Stimulated activated naive CD4-positive, alpha-beta T cell (primary cell): Measurements from ENCODE around the gene UBE2M.
"Not testable (repeated sequence)": the region's sequence is repeated elsewhere in the genome, so short reads cannot be mapped to it uniquely, and the experiment has no call there.

Source experiments
- DNase-seq, 6 experiments: peaks; one replicate each; lab custom pipeline; 2025; lab: John Stamatoyannopoulos, UW

The UBE2M gene

GRCh38 chr19:58539169-58539559 lies 19.2 kb downstream of the UBE2M start:
- not testable (repeated sequence) for DNase-seq

- peak in 1 of 6 experiments; percentile 49 for DNase-seq
Observed at GRCh38 chr19:58538257-58539168, 19.9 kb downstream of the UBE2M start.

- DNase-seq: no peak
Observed at GRCh38 chr19:58536852-58537798, 21.3 kb downstream of the UBE2M start.

- DNase-seq: no peak
Observed at GRCh38 chr19:58535857-58536256, 22.6 kb downstream of the UBE2M start.

- no peak for DNase-seq
Observed at GRCh38 chr19:58531034-58531840, 27.2 kb downstream of the UBE2M start.

GRCh38 chr19:58529405-58529804 lies 29.0 kb downstream of the UBE2M start:
- no peak for DNase-seq

GRCh38 chr19:58522709-58523108 lies 35.7 kb downstream of the UBE2M start:
- DNase-seq: no peak

GRCh38 chr19:58521651-58522050 lies 36.8 kb downstream of the UBE2M start:
- no peak for DNase-seq

GRCh38 chr19:58520257-58520599 lies 38.2 kb downstream of the UBE2M start:
- no peak for DNase-seq

GRCh38 chr19:58519355-58520256 lies 38.8 kb downstream of the UBE2M start, which contains the start of gene ZBTB45:
ZBTB45 (minus strand) TSS chr19:58519810; CDS start chr19:58517673, 2,137 bp downstream.
- DNase-seq: peak; percentile 79 to 95 (median 88)

- DNase-seq: peak; percentile 24 to 65 (median 48)
Observed at GRCh38 chr19:58519087-58519354, 39.4 kb downstream of the UBE2M start.

GRCh38 chr19:58518256-58519086 lies 39.9 kb downstream of the UBE2M start:
- DNase-seq: no peak

GRCh38 chr19:58516964-58517833 lies 41.2 kb downstream of the UBE2M start:
- DNase-seq: no peak

- no peak for DNase-seq
Observed at GRCh38 chr19:58516246-58516836, 42.1 kb downstream of the UBE2M start.

- no peak for DNase-seq
Observed at GRCh38 chr19:58515259-58515658, 43.2 kb downstream of the UBE2M start.

GRCh38 chr19:58514564-58515022 lies 43.8 kb downstream of the UBE2M start:
- no peak for DNase-seq

GRCh38 chr19:58513694-58514563 lies 44.5 kb downstream of the UBE2M start:
- peak; percentile 86 to 94 (median 90) for DNase-seq
